HG03097 (cell line): ENCODE measurements around the gene AVPR2.

Experiments
- ATAC-seq: cut with Tn5 transposase; IDR thresholded peaks from one replicate; pipeline ENCODE4 v1.9.1; 2021; ENCODE audit not compliant: unreplicated experiment, low FRiP score

The AVPR2 gene

GRCh38 chrX:153909980-153910360 is 5.5 kb downstream of the AVPR2 start:
- ATAC-seq, result no peak

- no peak for ATAC-seq
These were observed 6.0 kb downstream of the AVPR2 start for GRCh38 chrX:153910446-153910845.

- no peak for ATAC-seq
These were observed 7.3 kb downstream of the AVPR2 start for GRCh38 chrX:153911798-153912197.

DNA sequence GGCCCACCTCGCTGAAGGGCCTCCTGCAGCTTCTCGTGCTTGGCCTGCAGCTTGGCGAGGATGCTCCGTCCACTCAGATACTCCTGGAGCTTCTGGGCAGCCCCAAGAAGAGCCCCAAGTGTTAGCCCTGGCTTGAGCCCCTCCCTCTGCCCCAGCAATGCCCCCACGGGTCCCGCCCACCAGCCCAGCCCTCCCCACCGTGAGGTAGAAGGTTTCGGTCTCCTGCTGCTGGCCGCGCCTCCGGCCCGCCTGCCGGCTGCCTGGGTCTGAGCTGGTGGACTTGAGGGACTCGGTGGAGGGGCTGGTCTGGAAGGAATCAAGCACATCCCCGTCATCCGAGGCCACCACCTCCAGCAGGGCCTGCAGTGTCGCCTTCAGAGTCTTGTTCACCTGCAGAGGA is 8.7 kb downstream of the AVPR2 start:
- no peak for ATAC-seq

- ATAC-seq, result no peak
These were observed 9.2 kb downstream of the AVPR2 start for GRCh38 chrX:153913701-153914100.

DNA sequence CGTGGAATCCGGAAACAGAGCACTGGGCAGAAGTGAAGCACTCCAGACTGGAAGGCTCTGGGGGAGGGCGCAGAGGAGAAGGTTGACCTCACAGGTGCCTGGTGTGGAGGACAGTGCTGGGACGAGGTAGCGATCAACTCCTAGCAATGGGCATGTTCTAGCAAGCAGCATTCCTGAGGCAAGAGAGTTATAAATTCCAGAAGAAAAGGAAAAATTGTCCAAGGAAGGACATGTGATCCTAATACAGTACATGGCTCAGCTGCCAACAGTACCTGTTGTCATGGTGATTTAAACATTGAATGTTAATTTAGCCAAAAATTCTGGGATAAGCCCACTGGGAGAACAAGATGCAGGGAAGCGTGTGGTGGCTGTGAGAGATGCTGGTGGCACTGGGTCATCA is 13.4 kb downstream of the AVPR2 start:
- no peak for ATAC-seq

DNA sequence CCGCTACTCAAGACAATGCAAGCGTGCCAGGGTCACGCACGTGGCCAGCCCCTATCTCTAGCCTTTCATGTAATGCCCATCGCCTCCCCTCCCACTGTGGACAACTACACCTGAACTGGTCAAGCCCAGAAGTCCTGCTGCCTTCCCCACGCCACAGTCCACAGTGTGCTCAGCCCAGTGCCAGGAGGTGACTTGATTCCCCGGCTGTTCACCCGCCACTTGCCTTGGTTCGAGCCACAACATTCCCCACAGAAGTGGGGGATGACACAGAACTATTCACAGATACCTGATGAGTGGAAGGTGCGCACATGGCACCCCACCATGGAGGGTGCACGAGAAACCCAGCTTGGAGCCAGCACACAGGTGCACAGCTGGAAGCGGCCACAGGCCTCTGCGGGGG is 14.8 kb downstream of the AVPR2 start:
- ATAC-seq, result no peak

DNA sequence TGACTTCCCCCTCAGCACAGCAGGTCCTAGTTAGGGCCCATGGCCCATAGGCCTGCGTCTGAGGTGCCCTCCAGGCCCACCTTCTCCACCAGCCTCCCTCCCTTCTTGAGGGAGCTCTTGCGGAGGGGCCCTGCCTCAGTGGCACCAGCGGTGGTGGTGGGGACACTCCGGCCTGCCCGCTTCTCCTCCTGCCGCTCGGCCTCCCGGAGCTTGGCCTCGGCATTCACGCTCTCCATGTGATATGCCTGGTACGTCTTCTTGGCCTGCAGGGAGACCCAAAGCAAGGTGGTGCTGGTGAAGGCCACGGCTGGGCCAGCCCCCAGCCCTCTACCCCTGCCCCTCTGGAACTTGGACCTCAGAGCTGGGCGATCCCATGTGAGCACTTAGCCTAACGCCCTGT is 16.1 kb downstream of the AVPR2 start:
- ATAC-seq, result no peak

GRCh38 chrX:153921070-153921469 is 16.6 kb downstream of the AVPR2 start:
- ATAC-seq, result no peak

DNA sequence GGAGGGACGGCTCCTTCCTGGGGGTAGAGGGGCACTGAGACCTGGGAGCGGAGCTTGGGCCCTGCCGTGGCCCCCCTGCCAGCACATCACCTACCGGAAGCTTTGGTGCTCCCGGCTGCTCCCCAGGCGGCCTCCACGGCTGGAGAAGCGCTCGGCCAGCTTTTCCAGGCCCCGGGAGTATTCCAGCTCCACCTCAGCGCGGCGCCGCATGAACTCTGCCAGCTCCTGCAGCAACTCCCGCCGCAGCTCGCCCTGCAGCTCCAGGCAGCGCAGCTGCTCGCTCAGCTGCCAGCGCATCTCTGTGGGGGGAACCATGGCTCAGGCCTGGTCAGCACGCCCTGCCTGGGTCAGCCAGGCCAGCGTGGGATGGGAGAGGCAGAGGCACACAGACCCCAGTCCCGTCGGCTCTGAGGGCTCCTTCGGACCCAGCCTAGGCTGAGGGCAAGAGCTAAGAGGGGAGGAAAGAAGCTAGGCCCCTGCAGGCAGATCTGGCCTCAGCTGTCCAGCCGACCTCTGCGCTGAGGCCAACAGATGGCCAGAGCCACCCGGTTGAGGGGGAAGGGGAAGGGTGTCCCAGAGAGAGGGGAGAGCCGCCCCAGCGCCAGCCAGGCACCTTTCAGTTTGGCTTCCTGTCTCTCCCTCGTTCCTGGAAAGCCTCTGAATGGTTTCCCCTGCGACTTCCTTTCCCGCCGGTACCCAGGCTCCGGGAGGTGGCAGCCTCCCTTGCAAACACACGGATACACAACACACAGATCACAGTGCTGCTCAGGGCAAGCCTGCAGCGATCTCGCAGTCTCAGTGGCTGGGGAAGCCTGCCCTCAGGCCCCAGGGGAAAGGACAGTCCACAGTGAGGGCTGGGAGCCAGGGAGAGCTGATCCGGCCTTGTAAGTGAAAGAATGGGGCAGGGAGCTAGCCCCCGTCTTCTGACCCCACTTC is 17.3 kb downstream of the AVPR2 start:
- ATAC-seq, result no peak

DNA sequence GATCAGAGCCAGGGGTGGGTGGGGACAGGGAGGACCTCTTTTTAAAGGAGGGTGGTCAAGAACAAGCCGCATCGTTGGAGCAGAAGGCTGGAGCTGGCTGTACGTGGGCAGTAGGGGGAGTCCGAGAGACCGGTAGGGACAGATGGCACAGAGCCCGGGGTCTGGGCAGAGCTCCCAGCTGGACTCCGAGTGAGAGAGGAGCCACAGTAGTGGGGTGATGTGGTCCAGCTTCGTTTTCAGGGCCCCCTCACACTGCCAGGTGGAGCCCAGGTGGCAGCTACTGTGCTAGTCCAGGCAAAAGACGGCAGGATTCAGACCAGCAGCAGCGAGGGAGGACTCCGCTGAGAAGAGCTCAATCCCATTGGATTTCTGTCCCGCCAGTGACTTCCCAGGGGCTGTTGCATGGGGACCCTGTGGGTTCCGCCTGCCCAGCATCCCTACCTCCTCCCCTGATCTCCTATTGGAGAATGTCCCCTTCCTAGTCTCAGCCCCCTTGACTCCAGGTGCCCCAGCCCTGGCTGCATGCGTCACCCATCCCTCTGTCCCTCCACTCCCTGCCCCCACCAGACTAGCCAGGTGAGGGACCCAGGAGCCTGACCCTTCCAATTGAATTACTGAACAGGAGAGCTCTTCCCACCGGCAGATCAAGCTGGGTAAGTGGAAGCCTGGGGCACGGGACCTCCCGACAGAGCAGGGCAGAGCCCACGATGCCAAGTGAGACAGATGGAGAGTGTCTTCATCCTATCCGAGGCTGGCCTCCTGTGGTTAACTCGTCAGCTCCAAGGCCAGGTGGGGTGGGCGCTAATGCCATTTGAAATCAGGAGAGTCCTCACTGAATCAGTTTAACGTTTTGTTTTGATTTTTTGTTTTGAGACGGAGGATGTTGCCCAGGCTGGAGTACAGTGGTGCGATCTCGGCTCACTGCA is 18.7 kb downstream of the AVPR2 start:
- no peak for ATAC-seq

- ATAC-seq, result no peak
These were observed 19.8 kb downstream of the AVPR2 start for GRCh38 chrX:153924149-153924861.

DNA sequence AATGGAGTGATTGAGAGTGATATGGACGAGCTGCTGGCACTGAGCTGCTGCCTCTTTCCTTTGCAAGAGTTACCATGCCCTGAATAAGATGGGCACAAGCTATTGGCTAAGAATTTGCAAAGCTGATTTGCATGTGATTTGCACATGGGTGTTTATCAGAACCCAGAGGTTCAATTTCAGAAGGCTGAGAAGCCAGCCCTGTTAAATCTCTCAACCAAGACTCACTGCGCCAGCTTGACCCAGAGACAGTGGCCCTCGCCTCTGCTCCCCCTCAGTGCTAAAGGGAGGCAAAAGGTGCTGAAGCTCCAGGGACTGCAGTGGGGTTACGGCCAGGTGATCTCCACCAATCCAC is 20.9 kb downstream of the AVPR2 start:
- no peak for ATAC-seq

DNA sequence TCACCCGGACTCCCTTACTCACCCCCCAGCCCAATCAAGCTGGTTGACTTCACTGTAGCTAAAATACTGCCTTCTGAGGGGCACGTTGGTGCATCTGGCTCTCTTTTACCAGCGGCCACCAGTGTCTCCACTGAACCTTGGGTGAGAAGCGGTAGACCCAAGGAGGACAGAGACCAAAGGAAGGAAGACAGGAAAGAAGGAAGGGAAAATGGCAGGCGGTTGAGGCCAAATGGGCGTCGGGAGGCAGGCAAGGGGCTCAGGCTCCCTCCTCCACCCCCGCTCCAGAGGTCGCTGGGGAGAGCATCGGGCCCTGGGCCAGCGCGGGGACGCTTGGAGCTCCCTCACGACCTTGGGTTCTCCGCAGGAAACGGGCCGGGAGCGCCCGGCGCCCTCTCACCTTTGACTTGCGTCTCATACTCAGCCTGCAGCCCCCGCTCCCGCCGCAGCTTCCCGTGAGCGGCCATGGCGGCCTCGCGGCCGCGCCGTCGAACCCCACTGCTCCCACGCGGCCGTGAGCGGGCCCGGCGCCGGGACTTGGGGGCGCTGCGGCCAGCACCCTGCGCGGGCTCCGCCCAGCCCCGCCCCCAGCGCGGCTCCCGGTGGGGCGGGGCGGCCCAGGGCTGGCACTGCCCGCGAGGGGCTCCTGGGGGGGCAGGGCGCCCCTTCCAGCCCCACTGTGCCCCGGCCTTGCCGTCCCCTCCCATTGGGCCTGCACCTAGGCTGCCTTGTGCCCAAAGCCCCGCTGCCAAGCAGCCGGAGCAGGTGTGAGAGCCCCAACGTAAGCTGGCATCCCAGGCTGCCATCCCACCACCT is 21.5 kb downstream of the AVPR2 start, which contains the start of gene ARHGAP4:
ARHGAP4 (minus strand) TSS at position 526 of the 813 bp plus-strand sequence; CDS start at position 464, 62 bp downstream.
- ATAC-seq, result no peak

GRCh38 chrX:153926552-153926857 is 22.0 kb downstream of the AVPR2 start:
- no peak for ATAC-seq

GRCh38 chrX:153926858-153927671 is 22.6 kb downstream of the AVPR2 start:
- peak; percentile 38 for ATAC-seq

GRCh38 chrX:153927672-153927921 is 23.1 kb downstream of the AVPR2 start:
- no peak for ATAC-seq

DNA sequence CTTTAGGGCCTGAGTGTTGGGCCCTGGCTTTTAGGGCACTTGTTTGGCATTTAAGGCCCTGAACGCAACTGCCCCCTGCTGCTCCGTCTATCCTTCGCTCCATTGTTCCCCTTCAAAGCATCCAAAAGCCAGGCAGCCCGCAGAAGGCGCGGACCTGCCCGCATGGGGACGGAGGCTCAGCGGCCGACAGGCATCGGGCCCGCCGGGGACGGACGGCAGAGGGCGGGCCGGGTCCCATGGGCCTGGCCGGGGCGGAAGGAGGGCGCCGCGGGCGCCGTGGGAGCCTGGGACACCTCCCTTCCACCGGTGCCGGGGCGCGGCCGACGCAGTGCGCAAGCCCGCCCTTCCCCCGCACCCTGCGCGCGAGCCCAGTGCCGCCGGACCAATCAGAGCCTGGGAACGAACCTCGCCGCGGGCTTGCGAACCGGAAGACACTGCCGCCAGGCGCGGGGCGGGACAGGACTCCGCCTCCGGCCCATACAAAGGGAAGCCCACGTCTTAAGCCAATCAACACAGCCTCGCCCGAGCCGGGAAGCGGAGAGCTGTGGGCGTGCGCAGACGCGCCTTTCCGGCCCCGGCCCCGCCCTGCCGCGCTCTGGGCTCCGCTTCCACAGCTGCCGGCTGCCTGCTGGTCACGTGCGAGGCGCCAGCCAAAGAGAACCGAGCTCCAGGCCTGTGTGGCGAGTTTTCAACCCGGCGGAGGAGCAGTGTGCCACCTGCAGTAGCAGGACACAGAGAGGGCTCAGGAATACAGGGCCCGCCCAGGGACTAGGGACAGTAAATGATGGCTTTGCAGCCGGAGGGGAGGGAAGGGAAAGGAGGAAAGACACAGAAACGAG is 23.7 kb downstream of the AVPR2 start:
- ATAC-seq, result peak; percentile 77

DNA sequence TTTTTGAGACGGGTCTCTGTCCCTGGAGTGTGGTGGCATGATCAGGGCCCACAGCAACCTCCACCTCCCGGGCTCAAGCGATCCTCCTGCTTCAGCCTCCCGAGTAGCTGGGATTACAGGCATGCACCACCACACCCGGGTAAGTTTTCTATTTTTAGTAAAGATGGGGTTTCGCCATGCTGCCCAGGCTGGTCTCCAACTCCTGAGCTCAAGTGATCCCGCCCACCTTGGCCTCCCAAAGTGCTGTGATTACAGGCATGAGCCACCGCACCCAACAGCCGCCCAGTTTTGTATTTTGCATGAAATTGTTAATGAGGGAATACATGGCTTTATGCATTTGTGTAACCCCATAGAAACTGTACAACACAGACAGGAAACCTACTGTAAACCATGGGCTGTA is 24.4 kb downstream of the AVPR2 start:
- no peak for ATAC-seq
